AG08395 (cell line): Measurements from ENCODE around the gene SEPTIN1.

Source experiments
- DNase-seq: peaks from one replicate; pipeline ENCODE4 v3.0.0; 2012; ENCODE audit warnings: mixed read lengths, low spot score

The SEPTIN1 gene

GRCh38 chr16:30377050-30377811 lies 5.1 kb downstream of the SEPTIN1 start:
- no peak for DNase-seq

GRCh38 chr16:30376461-30376902 lies 5.9 kb downstream of the SEPTIN1 start:
- DNase-seq, result no peak

- no peak for DNase-seq
Measured at GRCh38 chr16:30375864-30376263, 6.5 kb downstream of the SEPTIN1 start.

DNA sequence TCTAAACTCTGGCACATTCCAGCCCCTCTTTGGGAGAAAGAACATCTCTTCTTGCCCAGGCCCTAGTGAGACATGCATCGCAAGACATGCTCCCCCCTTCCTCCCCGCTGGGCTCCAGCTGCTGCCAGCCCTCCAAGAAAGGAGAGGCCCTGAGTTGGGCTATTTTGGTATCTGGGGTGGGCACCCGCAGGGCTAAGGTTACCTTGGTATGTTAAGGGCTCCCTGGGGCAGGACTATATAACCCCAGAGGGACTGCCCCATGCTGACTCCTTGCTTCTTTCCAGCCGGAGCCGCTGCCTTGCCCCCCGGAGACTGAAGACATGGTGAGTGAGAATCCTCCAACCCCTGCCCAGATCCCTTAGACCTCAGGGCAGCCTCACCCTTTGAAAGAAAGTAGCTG lies 7.8 kb downstream of the SEPTIN1 start, which contains the start of gene MYL11:
MYL11 (plus strand) TSS at position 265 of the 400 bp plus-strand sequence; CDS start at position 321, 56 bp downstream.
- no peak for DNase-seq

GRCh38 chr16:30372725-30373124 lies 9.6 kb downstream of the SEPTIN1 start:
- no peak for DNase-seq

DNA sequence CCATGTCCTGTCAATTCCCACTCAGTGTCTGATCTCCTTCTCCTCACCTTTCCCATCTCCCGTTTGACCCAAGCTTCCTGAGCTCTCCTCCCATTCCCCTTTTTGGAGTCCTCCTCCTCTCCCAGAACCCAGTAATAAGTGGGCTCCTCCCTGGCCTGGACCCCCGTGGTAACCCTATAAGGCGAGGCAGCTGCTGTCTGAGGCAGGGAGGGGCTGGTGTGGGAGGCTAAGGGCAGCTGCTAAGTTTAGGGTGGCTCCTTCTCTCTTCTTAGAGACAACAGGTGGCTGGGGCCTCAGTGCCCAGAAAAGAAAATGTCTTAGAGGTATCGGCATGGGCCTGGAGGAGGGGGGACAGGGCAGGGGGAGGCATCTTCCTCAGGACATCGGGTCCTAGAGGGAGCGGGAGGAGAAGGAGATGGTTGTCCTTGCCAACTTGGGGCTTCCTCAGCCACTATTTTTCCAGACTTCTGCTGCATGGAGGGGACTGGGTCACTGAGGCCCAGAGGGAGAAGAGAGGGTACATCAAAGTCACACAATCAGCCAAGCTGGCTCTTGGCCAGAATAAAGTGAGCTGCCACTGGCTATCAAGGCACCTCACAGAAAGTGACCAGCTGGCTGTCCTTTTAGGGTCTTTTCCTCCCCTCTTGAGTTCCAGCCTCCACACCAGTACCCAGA lies 10.2 kb downstream of the SEPTIN1 start:
- no peak for DNase-seq

DNA sequence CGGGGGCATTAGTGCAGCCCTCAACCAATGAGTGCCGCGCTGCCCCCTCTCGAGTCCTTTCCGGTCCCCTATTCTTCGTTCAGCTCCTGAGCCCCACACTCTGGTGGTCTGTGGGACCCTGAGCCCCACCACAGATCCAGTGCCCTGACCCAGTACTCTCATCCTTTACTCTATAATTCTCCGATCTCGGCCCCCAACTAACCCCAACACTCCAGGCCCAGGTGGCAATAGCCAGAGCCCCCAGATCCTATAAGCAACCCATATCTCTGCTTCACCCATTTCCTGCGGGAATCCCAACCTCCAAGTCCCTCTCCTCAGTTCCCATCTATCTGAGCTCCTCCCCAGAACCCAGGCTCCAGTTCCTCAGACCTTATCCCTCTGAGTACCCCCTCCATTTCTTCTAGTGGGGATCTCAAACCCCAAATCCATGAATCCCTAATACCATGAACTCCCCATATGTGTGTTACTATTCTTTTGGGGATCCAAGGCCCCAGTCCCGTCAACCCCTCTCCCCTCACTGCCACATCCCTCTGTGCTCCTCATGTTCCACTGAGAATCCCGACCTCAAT lies 11.0 kb downstream of the SEPTIN1 start:
- DNase-seq, result no peak

DNA sequence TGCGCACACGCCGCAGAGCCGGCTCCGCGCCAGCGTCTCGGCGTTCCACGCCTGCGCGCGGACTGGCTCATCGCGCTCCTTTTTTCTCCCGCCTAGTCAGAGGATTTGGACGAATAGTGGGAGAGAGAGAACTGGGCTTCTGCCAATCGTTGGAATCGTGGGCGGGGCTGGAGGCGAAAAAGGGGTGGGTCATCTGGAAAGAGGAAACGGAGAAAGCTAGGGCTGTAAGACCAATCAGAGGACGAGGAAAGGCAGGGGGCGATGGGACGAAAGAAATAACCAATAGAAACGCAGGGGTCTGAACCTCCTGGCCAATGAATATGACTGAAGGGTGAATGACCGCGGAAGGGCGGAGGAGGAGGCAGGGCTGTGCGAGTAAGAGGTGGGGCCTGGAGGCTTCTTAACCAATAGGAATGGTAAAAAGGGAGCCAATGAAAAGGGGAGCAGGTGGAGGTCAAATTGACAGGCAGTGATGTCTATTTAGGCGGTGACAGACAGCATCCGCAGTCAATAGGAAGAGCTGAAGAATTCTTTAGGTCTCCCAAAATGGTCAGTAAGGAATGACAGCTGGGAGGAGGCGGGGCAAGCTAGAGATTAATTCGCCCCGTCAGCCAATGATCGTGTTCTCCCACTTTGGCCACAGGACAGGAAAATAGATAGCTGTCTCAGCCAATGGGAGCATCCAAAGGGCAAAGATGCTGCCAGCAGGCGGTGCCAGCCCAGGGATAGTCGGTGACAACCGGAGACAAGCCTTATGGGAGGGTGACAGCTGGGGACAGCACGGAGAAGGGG lies 11.7 kb downstream of the SEPTIN1 start, which contains the start of gene TBC1D10B:
TBC1D10B (minus strand) TSS at position 39 of the 792 bp plus-strand sequence. CDS start 311 bp downstream, outside the sequence.
- peak; percentile 99 for DNase-seq

GRCh38 chr16:30369938-30370455 lies 12.4 kb downstream of the SEPTIN1 start:
- DNase-seq, result no peak

- DNase-seq, result no peak
Measured at GRCh38 chr16:30369091-30369937, 13.0 kb downstream of the SEPTIN1 start.

GRCh38 chr16:30368792-30369090 lies 13.6 kb downstream of the SEPTIN1 start:
- no peak for DNase-seq

GRCh38 chr16:30368122-30368791 lies 14.1 kb downstream of the SEPTIN1 start:
- peak; percentile 51 for DNase-seq

DNA sequence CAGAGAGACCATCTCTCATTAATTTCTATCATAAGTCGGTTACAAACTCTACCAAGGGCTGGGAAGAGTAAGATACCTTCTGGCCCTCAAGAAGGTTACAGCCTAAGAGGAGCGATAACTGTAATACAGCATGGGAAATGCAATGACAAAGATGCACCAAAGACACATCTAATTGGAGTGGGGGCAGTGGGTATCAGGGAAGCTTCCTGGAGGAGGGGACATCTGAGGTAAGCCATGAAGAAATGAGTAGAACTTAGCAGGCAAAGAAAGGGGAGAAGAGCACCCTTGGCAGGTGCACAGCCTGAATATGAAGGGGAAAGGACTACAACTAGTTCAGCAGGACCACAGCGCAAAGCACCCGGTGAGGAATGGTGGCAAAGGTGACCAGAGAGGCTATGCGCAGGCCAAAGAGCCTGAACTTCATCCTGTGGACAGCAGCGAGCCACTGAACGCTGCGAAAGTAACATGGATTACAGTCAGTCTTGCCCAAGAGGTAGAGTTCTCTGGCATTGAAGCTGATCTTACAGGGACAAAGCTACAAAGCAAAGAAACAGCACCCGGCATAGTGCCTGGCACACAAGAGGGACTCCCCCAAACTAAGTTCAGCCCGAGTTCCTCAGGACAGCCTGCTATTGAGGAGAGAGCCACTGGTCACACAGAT lies 14.9 kb downstream of the SEPTIN1 start:
- DNase-seq, result no peak

GRCh38 chr16:30366511-30366910 lies 15.8 kb downstream of the SEPTIN1 start:
- no peak for DNase-seq

DNA sequence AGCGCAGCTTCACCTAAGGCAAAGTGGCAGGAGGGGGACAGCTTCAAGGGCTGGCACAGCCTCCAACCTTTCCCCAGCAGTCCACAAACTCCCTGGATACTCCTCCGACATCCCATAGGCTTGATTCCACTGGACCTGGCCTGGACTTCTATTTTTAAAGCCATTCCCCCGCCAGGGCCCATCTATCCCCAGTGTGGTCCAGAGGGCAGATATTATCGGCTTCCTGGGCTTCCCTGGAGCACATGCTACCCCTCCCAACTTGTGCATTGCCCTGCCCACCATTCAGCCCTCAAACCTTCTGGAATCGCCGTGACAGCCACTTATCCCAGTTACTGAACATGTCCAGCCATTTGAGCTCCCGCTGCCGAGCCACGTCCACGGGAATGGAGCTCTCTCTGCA lies 17.2 kb downstream of the SEPTIN1 start:
- DNase-seq, result no peak

GRCh38 chr16:30361180-30361579 lies 21.2 kb downstream of the SEPTIN1 start:
- no peak for DNase-seq

- DNase-seq, result no peak
Measured at GRCh38 chr16:30359871-30360170, 22.5 kb downstream of the SEPTIN1 start.

DNA sequence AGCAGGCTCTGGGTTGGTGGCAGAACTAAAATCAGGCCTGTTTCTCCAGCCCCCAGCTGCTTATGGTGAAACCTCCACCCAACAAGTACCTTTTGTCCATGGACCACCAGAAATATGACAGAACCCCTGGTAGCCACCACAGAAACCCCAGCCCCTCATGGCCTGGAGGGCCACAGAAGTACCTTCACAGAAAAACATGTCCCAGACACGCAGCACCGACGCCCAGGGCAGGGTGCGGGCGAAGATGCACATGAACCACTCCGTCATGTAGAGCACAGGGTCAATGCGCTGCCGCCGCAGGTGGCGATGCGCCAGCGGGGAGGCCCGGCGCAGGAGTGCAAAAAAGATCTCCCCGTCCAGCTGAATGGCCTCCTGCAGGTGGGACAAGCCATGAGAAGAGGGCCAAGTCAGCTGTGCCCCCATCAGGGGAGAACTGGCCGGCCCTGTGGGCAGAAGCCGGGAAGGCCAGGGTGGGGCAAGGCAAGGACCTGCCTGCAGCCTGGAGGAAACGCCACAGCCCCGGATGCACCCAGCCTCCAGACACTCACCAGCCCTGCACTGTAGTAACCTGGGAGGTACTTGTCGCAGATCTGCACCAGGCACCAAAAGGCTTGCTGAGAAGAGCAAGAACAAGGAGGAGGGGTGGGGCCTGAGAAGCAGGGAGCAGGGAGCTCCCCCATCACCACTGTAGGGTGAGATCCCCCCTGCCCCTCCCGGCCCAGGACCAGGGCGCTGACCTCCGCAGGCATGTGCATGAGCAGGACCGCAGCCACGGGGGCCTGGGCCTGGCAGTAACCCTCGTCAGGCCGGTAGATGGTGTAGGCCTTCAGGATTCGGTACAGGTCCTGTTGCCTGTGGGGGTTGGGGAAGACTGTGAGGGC lies 23.1 kb downstream of the SEPTIN1 start:
- no peak for DNase-seq

GRCh38 chr16:30358577-30358936 lies 23.8 kb downstream of the SEPTIN1 start:
- no peak for DNase-seq
